GM18868 (cell line): ENCODE data around the gene PRDM15.

Experiments used
- ATAC-seq: cut with Tn5 transposase; IDR thresholded peaks from one replicate; pipeline ENCODE4 v1.9.1; 2021; ENCODE audit warnings: mild to moderate bottlenecking, moderate library complexity; ENCODE audit not compliant: unreplicated experiment

Gene PRDM15

DNA sequence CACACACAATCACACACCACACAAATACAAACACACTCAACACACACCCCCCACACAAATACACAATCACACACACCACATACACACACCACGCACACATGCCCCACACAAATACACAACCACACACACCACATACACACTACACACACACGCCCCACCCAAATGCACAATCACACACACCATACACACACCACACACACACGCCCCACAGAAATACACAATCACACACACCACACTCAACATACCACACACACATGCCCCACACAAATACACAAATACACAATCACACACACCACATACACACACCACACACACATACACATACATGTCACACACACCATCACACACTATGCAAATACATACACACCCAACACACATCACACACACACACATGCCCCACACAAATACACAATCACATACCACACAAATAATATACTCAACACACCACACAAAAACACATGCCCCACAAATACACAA lies 50.2 kb downstream of the PRDM15 start:
- ATAC-seq: no peak

DNA sequence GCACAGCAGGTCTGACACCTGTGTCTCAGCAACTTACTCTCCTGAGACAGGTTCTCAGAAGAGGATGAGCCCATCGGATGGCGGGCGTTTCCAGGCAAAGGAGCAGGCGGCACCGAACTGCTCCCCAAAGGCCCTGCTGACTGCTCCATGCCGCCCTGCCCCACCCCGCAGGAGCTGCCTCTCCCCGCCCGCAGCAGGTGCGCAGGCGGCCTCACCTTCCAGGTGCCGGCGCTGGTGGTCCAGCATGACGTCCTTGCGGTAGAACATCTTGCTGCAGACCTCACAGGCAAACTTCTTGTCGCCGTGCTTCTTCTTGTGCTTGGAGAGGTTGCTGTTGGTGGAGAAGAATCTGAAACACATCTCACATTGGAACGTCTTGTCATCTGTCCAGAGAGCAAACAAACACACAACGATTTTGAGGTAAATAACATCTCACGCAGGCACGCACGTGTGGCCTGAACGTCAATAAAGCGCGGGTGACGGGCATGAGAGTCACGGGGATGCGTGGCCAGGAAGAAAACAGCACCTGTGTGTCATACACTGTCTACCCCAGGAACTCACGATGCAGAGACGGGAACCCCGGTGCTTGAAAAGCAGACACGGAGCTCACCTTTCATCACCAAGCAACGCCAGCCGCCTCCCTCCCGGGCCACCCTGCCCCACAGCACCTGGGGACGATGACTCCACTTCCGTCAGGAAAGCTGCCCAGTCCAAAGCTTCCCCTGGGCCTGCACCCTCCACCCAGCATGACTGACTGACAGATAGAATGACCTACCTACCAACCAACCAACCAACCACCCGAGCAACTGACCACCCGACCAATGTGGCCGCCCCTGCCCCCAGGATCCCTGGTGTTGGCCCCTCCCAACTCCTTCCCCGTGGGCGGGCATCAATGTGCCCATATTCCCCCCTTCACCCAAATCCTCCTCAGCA lies 50.9 kb downstream of the PRDM15 start:
- ATAC-seq: no peak

DNA sequence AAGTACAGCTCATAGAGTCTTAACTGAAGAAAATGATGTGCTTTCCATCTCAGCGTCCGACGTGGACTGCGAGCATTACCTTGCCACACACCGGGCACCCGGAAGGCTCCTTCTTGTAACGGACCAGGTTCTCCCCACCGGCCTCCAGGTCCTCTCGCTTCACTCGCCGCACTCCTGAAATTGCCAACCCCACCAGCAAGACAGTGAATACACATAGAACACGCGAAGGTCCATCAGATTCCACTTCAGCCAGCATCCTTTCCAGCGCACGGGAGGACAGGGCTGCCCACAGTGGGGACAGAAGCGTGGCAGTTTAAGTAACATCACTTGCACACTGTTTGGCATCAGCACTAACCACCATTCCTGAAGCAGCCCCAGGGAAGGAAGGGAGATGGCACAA lies 53.3 kb downstream of the PRDM15 start:
- no peak for ATAC-seq

DNA sequence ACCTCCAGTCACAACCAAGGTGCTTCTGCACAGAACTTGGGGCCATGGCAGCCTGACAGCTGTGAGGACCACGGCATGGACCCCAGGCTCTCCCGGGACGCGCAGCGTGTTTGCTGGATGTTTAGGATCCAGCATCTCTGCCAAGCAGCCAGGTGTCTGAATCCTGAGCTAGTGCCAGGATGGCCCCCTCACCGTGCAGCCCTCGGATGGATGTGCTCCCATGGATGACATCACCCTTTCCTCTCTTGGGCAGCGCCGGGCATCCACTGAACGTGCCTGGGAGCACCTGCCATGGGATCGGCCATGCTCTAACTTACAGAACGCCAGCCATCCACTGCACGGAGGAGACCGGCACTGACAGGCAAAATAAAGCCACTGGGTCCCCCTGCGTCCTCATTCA lies 53.9 kb downstream of the PRDM15 start:
- ATAC-seq: no peak

DNA sequence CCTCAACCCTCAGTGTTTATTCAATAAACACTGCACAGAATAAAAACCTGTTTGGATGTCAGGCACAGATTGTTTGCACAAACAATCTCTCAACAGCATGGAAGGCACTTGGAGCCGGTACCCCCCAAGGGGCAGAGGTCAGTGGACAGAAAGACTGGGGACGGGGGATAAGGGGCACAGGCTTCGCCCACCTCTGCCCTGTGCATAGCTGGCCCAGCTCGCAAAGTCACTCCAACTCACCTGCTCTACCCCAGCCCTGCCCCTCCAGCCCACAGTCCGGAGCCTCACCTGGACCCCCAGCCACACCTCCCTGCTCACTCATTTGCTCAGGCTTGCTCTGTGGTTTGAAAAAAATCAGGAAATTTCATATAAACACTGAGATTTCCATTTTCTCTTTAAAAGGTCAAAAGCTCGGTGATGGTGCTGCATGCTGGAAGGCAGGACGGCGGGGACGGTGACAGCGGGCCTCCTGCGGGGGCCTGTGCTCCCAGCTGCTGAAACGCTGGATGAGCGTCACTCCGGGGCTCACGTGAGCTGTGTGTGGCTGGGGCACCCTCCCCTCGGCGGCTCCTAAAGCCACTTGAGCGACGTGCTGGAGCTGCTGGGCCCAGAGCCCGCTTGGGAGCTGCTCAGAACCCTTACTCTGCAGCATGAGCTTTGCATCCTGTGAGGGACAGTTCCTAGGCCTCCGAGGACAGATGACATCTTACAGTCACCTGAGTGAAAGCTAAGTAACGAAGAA lies 54.5 kb downstream of the PRDM15 start:
- no peak for ATAC-seq

DNA sequence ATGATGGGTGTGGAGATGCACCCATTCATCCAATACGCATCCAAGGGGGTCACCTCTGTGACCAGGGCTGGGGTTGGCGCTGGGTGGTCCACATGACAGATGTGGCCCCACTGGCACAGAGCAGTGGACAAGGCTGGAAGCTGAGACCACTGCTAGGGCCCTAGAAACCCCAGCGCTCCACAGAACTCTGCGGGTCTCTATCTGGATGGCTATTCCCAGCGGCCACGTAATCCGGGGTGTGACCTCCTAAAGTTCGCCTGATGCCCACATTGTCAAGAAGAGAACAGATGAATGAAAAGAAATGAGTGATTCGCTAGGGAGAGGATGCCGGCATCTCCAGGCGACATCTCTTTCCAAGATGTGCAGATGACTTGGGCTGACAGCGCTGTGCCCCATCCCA lies 55.2 kb downstream of the PRDM15 start:
- no peak for ATAC-seq

DNA sequence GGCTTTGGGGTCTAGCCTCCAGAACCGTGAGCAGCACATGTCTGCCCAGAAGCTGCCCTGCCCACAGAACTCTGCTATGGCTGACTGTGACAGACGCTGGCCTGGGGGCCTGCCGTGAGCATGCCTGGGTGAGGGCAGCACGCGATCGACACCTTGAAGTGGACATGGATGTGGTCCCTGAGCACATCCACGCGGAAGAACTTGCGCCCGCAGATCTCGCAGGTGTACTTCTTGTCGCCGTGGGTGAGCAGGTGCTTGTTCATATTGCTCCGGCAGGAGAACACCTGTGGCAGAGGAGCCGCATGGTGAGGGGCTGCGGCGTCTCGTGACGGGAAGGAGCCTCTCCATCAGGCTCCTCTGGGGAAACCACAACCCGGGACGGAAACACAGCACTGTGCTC lies 56.0 kb downstream of the PRDM15 start:
- no peak for ATAC-seq

DNA sequence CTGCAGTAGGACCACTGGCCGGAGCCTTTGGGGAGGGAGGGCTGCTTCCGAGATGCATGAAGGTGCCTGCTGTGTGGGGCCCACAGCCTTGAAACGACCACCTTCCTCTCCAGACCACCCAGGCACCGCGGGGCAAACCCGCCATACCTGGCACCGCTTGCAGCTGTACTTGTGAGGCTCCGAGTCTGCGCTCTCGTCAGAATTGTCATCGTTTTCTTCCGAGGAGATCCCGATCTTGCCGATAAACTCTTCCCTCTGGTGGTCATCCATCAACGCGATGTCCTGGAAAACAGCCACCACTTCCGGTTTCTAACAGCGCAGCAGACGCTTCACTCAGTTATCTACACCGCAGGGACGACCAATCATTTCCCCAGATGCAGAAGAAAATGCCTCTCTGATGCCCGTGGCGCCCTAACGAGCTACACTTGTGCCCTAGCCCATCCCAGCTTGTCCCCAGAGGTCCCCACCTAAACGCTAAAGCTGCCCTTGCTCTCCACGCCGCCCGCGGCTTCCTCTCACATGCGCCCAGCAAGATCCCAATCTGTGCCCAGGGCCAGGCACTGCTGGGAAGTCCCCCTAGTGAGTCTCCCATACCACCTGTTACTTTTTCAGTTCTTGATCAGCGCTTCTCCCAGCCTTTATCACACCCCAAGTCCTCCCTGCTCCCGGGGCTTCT lies 57.2 kb downstream of the PRDM15 start:
- no peak for ATAC-seq

DNA sequence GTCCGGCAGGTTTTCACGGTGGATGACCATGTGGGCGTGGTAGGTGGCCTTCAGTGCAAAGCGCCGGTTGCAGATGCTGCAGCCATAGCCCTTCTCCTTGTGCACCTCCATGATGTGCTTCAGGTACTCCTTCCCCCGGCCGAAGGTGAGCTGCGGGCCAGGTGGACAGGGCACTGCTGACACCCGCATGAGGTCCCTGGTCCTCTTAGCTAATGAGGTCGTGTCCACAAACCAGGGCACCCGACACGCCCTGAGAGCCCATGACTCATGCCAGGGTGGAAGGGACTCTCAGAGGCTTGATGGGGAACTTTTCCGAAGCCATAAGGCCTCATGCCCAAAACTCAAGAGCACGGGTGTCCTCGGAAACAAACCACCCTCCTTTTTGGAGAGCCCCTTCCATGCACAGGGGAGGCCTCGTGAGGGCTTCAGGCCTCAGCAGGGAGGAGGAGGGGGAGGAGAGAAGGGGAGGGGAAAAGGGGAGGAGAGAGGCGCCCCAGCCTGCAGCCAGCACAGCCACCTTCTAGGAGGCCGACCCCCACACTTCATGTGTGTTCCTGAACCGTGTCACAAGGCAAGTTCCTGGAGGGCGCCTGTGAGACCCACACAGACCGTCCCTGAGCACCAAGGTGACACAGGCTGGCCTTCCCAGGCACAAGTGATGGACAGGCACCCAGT lies 57.9 kb downstream of the PRDM15 start:
- ATAC-seq: no peak

DNA sequence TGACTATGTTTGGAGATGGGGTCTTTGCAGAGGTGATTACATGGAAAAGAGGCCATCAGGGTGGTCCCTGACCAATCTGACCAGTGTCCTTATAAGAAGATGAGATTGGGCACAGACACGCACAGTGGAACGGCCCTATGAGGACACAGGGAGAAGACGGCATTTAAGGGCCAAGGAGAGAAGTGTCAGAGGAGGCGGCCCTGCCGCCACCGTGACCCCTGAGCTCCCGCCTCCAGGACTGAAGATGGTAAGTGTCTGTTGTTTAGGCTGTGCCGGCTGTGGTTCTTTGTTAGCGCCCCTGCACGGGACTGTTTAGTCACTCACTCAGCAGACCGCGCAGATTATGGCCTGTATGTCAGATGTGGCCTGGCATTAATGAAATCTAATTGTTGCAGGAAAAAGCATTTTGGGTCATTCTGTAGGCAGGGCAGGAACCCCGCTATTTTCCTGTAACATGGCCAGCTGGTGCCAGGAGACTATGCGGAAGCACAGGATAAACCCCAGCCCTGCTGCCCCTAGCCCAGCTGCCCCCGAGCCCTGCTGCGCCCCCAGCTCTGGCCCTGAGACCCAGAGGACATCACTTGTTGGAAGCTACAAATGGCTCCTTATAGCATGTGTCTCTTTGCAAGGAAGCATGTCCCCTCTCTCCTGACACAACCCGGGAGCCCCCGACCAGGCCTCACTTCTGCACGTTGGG lies 58.6 kb downstream of the PRDM15 start:
- ATAC-seq: no peak

DNA sequence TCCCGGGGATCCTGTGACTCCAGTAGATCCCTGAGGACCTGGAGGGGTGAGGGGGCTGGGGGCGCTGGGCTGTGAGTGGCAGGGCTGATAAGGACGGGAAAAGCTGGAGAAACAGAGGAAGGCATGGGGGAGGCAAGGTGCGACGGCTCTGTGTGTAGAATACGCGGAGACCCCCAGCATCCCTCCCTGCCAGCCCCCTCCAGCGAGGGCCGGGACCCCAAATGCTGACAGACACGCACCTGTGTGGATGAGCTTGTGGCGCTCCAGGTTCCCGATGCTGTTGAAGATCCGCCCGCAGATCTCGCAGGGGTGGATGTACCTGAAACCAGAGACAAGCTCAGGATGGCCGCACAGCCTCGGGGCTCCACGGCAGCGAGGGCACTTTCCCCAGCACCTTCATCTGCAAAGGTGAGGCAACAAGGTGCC lies 59.3 kb downstream of the PRDM15 start:
- no peak for ATAC-seq

DNA sequence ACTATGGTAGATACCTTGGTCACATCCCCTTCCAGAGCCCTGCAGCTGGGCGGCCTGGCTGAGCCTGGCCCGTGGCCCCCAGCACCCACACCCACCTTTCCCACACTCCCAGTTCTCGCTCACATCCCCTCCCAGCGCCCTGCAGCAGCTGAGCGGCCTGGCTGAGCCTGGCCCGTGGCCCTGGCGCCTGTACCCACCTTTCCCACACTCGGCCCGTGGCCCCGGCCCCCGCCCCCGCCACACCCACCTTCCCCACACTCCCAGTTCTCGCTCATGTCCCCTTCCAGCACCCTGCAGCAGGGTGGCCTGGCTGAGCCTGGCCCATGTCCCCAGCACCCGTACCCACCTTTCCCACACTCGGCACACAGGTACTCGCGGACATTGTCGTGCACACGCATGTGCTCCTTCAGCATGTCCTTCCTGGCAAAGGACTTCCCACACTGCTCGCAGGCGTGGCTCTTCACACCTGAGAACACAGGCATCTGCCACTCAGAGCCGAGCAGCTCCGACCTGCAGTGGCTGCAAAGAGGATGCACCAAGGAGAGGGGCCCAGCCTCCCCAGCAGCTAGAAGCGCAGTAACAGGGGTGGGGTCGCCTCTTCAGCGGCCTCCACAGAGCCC lies 59.8 kb downstream of the PRDM15 start:
- ATAC-seq: no peak

DNA sequence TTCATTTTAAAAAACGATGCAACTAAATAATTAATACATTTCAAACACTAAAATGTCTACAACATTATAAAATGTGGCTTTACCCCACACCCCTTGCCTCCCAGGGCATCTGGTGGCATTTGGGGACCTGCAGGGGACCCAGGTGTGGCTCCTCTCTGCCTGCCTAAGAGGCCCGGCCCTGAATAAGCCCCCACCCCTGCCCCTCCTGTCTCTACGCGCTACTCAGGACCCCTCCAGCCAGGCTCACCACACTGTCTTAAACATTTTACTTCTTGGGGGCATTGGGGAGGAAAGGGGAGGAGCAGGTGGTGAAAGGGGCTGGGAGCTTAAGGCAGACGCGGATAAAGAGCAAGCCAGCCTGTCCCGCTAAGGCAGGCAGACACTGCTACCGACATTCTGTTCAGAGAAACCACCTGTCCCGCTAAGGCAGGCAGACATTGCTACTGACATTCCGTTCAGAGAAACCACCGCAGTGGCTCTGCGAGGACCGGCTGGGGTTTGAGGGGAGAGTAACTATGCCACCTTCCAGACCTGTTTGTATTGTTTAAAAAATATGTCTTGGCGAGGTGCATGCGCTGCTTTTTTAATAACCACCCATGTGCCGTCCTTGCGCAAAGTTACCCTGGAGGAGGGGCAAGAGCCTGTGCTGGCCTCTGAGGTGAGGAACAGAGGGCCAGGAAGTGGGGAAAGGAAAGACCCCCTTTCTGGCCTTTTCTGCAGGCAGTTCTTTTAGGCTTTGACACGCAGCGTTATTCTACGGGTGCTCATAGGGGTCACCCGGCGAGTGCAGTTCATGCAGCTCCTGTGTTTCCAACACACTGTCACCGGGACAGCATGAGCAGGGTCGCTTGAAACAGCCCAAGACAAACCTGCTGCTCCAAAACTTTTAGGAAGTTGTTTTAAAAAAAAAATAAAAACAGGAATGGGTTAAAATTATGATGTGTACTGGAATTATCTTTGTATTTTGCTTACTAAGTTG lies 61.0 kb downstream of the PRDM15 start:
- ATAC-seq: no peak

DNA sequence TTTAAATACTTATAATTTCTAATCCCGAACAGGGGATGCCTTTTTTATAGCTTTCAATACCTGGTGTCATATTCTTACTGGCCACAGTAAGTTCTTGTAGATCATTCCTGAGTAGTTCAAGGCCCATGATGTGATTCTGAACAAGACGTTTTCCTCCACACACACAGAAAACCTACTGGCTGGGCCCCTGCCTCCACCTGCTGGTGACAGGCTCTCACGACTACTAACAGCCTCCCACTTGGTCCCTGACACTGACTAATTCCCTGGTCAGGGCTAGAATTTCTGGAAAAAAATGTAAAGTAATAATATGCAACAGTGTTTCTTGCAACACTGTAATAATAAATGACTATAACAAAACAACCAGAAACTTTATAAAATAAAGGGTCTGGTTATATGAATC lies 61.9 kb downstream of the PRDM15 start:
- peak; percentile 74 for ATAC-seq

DNA sequence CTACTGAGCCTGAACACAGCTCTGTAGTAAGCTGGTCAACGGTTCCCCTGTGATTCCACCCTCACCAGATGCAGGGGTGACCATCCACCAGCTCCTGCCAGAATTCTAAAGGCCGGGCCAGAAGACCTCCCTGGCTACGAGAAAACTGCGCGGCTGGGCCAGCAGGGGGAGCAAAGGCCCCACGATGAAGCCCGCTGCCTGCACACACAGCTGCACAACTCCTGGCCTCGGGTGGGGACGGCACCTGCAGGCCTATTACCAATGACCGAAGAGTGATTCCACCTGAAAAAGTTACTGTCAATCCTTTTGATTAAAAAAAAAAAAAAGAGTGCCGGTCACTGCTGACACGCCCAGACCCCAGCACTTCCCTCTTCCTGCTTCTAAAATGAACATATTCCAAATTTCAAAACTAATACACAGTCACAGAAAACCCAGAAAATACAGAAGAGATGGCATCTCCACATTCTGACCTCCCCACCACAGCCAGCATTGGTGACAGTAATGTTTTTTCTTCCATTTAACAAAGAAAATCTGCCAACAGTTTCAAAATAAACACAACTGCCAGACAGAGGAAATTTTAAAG lies 62.5 kb downstream of the PRDM15 start:
- ATAC-seq: peak; percentile 81

DNA sequence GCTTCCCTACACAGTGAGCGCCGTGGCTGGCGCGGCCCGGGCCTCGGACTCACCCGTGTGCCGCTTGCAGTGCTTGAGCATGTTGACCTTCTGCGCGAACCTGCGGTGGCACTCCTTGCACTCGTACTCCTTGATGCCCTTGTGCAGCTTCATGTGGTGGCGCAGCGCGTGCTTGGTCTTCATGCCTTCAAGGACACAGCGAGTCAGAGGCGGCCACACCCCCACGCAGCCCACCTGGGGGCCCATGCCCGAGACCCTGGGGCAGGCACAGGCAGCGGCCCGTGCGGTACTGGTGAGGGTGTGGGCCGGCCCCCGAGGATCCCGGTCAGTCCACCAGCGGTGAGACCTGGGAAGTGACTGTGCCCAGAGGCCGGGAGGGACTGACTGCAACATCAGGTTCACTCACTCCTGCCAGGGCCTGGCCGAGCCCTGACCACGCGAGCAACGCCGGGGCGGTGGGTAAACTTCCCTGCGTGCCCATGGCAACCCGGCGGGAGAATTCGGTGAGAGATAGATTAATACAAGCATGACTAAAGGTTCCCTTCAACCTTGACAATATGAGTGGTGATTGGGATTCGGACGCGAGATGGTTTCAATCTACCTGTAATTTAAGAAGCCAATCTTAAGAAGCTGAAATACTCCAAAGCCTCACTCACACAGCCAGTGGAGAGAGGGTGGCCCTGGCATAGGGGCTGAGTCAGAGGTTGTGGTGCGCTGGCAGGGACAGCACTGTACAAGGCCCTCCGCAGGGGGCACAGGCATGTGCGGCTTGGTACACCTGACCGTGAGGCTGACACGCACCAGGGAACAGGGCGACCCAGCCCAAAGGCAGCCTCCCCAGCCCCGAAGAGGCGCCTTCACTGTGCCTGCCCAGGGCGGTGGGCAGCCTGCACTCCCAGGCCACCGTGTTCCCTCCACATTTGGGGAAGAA lies 63.2 kb downstream of the PRDM15 start:
- ATAC-seq: no peak

DNA sequence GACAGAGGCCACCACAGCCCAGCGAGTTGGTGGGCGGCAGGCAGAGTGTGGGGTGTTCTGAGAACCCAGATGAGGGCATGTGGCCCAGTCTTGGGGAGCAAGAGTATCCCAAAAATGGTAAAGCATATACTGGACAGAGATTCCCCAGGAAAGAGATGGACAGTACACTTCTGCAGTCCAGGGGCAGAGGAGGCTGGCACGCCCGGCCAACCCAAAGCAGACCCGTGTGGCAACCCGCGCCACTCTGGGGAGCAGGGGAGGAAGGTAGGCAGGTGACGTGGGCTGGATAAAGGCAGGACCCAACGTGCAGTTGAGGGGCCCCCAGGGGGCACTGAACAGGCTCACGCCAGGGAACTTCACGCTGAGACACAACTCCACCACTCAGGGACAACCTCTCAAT lies 65.9 kb downstream of the PRDM15 start:
- ATAC-seq: no peak
